SK-N-SH treated with all-trans-retinoic acid at 6 μM for 48 hours (cell line): Measurements from ENCODE around the gene NPAS2.

Source experiments
- ATAC-seq: fragments of 200-7000 bp; cut with Tn5 transposase; 3 replicates; pipeline ENCODE4 v1.9.1; 2020; ENCODE audit warnings: mild to moderate bottlenecking, moderate library complexity
- CSDC2 ChIP-seq: fragments of 250-450 bp; sonication (Bioruptor Pico); IDR thresholded peaks from 2 replicates; pipeline ENCODE4 v1.5.0; 2020; ENCODE audit warnings: mild to moderate bottlenecking, moderate library complexity
- ISL1 ChIP-seq: fragments of 250-450 bp; sonication (Bioruptor Pico); IDR thresholded peaks from 2 replicates; pipeline ENCODE4 v2.1.2; 2022; ENCODE audit warnings: mild to moderate bottlenecking, moderate library complexity
- PATZ1 ChIP-seq: fragments of 250-450 bp; sonication (Bioruptor Pico); IDR thresholded peaks from 2 replicates; pipeline ENCODE4 v1.8.0; 2020; ENCODE audit warnings: mild to moderate bottlenecking, moderate library complexity, borderline replicate concordance
- POU6F1 ChIP-seq: fragments of 250-450 bp; sonication (Bioruptor Pico); IDR thresholded peaks from 2 replicates; pipeline ENCODE4 v1.8.0; 2021; ENCODE audit warnings: low read depth, mild to moderate bottlenecking, moderate library complexity, borderline replicate concordance
- PPARA ChIP-seq: fragments of 250-450 bp; sonication (Bioruptor Pico); IDR thresholded peaks from 2 replicates; pipeline ENCODE4 v1.5.0; 2020; ENCODE audit warnings: mild to moderate bottlenecking, borderline replicate concordance
- TCF4 ChIP-seq: fragments of 250-450 bp; sonication (Bioruptor Pico); IDR thresholded peaks from 2 replicates; pipeline ENCODE4 v1.8.0; 2021; ENCODE audit warnings: mild to moderate bottlenecking, moderate library complexity, borderline replicate concordance
- ZC3H10 ChIP-seq: fragments of 250-450 bp; sonication (Bioruptor Pico); IDR thresholded peaks from 2 replicates; pipeline ENCODE4 v1.5.1; 2021; ENCODE audit warnings: mild to moderate bottlenecking, moderate library complexity
- ZNF565 ChIP-seq: fragments of 450-650 bp; formaldehyde crosslinking; conservative IDR thresholded peaks from 2 replicates; pipeline ENCODE4 v1.5.0; 2020; ENCODE audit warnings: low read depth, mild to moderate bottlenecking, moderate library complexity
- ZNF70 ChIP-seq: fragments of 450-650 bp; formaldehyde crosslinking; IDR thresholded peaks from 2 replicates; pipeline ENCODE4 v1.5.0; 2020; ENCODE audit warnings: mild to moderate bottlenecking, moderate library complexity
- ZNF8 ChIP-seq: fragments of 450-650 bp; formaldehyde crosslinking; IDR thresholded peaks from 2 replicates; pipeline ENCODE4 v1.5.0; 2020; ENCODE audit warnings: mild to moderate bottlenecking, moderate library complexity
- TF ChIP-seq, protein P1 (sequence below): fragments of 250-450 bp; sonication (Bioruptor Pico); IDR thresholded peaks from 2 replicates; pipeline ENCODE4 v1.5.1; 2020; ENCODE audit warnings: low read depth, mild to moderate bottlenecking, moderate library complexity
- TF ChIP-seq, protein P2 (sequence below): fragments of 250-450 bp; sonication (Bioruptor Pico); IDR thresholded peaks from 2 replicates; pipeline ENCODE4 v1.5.1; 2021; ENCODE audit warnings: mild to moderate bottlenecking, moderate library complexity

NPAS2 gene

DNA sequence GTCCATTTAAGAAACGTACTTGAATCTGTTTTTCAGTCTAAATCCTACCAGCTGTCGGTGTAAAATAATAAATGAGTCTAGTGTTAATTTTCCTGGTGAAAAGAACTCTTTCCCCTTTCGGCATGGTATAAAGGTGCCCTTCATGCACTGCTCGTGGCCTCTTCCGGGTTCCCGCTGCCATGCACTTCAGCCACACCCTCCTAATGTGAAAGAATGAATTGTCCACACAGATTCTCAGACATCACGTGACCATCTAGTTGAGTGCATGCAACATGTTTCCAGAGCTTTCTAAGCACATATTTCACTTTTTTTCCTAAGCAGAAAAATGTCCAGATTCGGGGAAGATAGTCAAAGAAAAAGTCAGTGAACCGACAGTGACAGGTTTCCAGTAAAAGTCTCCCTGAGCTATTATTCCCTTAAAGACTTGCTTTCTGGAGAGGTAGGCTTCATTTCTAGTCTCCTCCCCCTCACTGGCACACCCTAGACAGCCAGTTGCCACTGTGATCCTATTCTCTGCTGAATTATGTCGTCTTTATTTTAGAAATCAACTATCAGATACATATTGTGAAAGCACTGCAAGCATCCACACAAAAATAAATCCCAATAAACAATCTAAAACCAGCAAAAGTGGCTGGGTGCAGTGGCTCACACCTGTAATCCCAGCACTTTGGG is 116.3 kb downstream of the NPAS2 start (continued):
- TF ChIP-seq, protein P1, sequence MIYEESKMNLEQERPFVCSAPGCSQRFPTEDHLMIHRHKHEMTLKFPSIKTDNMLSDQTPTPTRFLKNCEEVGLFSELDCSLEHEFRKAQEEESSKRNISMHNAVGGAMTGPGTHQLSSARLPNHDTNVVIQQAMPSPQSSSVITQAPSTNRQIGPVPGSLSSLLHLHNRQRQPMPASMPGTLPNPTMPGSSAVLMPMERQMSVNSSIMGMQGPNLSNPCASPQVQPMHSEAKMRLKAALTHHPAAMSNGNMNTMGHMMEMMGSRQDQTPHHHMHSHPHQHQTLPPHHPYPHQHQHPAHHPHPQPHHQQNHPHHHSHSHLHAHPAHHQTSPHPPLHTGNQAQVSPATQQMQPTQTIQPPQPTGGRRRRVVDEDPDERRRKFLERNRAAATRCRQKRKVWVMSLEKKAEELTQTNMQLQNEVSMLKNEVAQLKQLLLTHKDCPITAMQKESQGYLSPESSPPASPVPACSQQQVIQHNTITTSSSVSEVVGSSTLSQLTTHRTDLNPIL: no peak
- TF ChIP-seq ISL1 (no peak), PATZ1 (no peak), ZNF70 (CRISPR knock-in tag) (no peak), POU6F1 (CRISPR knock-in tag) (no peak), TCF4 (CRISPR knock-in tag) (no peak)

DNA sequence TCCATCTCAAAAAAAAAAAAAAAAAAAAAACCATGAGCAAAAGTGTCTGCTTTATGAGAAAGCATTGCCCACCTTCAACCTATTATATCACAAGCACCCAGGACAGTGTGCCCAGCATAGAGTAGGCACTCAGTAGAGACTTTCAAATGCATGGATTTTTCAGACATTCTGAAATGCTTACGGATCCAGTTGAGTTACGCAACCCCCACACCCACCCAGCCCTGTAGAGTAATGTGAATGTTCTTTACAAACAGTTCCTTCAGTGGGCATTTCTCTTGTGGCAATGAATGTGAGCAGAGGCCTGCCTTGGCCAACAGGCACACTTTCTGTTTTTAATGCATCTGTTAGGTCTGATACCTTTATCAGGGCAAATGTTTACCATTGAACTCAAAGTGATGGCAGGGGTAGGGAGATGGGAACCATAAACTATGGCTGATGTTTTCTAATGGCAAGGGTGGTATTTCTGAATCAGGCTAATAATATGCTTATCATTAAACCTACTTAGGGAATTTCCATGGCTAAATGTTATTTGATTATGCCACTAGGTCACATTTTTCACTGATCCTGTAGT is 117.1 kb downstream of the NPAS2 start:
- ATAC-seq: no peak
- TF ChIP-seq CSDC2 (no peak), ZNF70 (CRISPR knock-in tag) (no peak), POU6F1 (CRISPR knock-in tag) (no peak), TCF4 (CRISPR knock-in tag) (no peak), ZNF565 (no peak), ZC3H10 (CRISPR knock-in tag) (no peak), ISL1 (no peak)

GRCh38 chr2:100938031-100939026 is 118.4 kb downstream of the NPAS2 start:
- TF ChIP-seq PPARA (CRISPR knock-in tag): no peak
- no peak for TF ChIP-seq TCF4 (CRISPR knock-in tag)
- no peak for TF ChIP-seq CSDC2
- TF ChIP-seq, protein P1: no peak
- no peak for TF ChIP-seq POU6F1 (CRISPR knock-in tag)
- TF ChIP-seq ZNF70 (CRISPR knock-in tag): no peak
- TF ChIP-seq ZNF8 (CRISPR knock-in tag): no peak
- TF ChIP-seq, protein P2, sequence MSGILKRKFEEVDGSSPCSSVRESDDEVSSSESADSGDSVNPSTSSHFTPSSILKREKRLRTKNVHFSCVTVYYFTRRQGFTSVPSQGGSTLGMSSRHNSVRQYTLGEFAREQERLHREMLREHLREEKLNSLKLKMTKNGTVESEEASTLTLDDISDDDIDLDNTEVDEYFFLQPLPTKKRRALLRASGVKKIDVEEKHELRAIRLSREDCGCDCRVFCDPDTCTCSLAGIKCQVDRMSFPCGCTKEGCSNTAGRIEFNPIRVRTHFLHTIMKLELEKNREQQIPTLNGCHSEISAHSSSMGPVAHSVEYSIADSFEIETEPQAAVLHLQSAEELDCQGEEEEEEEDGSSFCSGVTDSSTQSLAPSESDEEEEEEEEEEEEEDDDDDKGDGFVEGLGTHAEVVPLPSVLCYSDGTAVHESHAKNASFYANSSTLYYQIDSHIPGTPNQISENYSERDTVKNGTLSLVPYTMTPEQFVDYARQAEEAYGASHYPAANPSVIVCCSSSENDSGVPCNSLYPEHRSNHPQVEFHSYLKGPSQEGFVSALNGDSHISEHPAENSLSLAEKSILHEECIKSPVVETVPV (CRISPR knock-in tag): no peak
- no peak for ATAC-seq
